CD4-positive, alpha-beta T cell treated with Interferon alpha-2 for 1 hour (primary cell): ENCODE results near the gene MME.
"Not testable (repeated sequence)": the region's sequence is repeated elsewhere in the genome, so short reads cannot be mapped to it uniquely, and the experiment has no call there.

Experiments used
- DNase-seq, 2 donors: peaks; one replicate each; pipeline ENCODE4 v3.0.0-alpha.2; 2020 to 2022

MME gene

GRCh38 chr3:155194973-155195957, 115.1 kb downstream of the MME start:
- DNase-seq = no peak

GRCh38 chr3:155196131-155197021, 116.3 kb downstream of the MME start:
- DNase-seq = no peak

GRCh38 chr3:155197786-155198185, 117.7 kb downstream of the MME start:
- no peak for DNase-seq

- no peak for DNase-seq
Measured at GRCh38 chr3:155202626-155203025, 122.5 kb downstream of the MME start.

GRCh38 chr3:155204851-155205250, 124.7 kb downstream of the MME start:
- DNase-seq = no peak

- no peak for DNase-seq
Measured at GRCh38 chr3:155208183-155208800, 128.2 kb downstream of the MME start.

GRCh38 chr3:155210736-155211135, 130.6 kb downstream of the MME start:
- no peak for DNase-seq

GRCh38 chr3:155211266-155211665, 131.1 kb downstream of the MME start:
- DNase-seq = no peak

- no peak for DNase-seq
Measured at GRCh38 chr3:155211940-155212339, 131.8 kb downstream of the MME start.

GRCh38 chr3:155216007-155216406, 135.9 kb downstream of the MME start:
- not testable (repeated sequence) for DNase-seq

GRCh38 chr3:155217591-155217990, 137.5 kb downstream of the MME start:
- DNase-seq = no peak

- no peak for DNase-seq
Measured at GRCh38 chr3:155218462-155218861, 138.3 kb downstream of the MME start.

- DNase-seq = no peak
Measured at GRCh38 chr3:155219106-155219505, 139.0 kb downstream of the MME start.

GRCh38 chr3:155225417-155225816, 145.3 kb downstream of the MME start:
- DNase-seq = no peak

GRCh38 chr3:155227141-155227540, 147.0 kb downstream of the MME start:
- no peak for DNase-seq

- no peak for DNase-seq
Measured at GRCh38 chr3:155228676-155229075, 148.6 kb downstream of the MME start.

GRCh38 chr3:155229086-155229485, 149.0 kb downstream of the MME start:
- no peak for DNase-seq

GRCh38 chr3:155230382-155230781, 150.3 kb downstream of the MME start:
- DNase-seq = no peak

GRCh38 chr3:155231792-155232191, 151.7 kb downstream of the MME start:
- no peak for DNase-seq

- DNase-seq = no peak
Measured at GRCh38 chr3:155232605-155233004, 152.5 kb downstream of the MME start.

GRCh38 chr3:155233213-155233612, 153.1 kb downstream of the MME start:
- DNase-seq = no peak
